ENCODE data around the gene HMCN2.
A peak's percentile ranks its signal among the peaks of the same experiment; 100 is the strongest.

The HMCN2 gene

DNA sequence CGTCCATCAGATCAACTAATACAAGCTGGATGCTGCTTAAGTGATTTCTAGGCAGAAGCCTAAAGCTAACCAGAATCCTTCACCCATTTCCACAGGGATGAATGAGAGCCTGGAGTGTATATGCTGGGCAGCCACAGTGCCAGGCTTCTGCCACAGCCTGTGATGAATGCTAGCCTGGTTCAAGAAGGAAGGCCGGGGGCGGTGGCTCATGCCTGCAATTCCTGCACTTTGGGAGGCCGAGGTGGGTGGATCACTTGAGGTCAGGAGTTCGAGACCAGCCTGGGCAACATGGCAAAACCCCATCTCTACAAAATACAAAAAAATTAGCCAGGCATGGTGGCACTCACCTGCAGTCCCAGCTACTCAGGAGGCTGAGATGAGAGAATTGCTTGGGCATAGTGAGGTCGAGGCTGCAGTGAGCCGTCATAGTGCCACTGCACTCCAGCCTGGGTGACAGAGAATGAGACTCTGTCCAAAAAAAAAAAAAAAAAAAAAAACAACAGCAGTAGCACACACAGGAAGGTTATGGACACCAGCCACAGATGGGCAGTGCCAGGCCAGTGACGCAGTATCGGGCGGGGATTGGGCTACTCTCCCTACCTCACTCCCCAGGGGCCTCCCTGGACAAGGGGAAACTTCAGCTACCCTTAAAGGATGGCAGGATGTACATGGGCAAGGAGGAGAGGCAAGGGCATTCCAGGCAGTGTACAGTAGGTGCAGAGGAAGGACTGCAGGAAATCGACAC is 23.1 kb upstream of the HMCN2 start:
- TF ChIP-seq, protein P1, sequence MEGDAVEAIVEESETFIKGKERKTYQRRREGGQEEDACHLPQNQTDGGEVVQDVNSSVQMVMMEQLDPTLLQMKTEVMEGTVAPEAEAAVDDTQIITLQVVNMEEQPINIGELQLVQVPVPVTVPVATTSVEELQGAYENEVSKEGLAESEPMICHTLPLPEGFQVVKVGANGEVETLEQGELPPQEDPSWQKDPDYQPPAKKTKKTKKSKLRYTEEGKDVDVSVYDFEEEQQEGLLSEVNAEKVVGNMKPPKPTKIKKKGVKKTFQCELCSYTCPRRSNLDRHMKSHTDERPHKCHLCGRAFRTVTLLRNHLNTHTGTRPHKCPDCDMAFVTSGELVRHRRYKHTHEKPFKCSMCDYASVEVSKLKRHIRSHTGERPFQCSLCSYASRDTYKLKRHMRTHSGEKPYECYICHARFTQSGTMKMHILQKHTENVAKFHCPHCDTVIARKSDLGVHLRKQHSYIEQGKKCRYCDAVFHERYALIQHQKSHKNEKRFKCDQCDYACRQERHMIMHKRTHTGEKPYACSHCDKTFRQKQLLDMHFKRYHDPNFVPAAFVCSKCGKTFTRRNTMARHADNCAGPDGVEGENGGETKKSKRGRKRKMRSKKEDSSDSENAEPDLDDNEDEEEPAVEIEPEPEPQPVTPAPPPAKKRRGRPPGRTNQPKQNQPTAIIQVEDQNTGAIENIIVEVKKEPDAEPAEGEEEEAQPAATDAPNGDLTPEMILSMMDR (IDR thresholded peaks at IDR 0.05) = no peak
- Histone ChIP-seq H2AFZ (peak overlapping the region; percentile 80), H3K27ac (no peak overlapping the region), H3K27me3 (ENCODE audit: control insufficient read depth, insufficient read depth, low read length) (no peaks in the 10 kb centered on the region), H3K79me2 (no peaks in the 10 kb centered on the region), H3K9ac (no peak overlapping the region), H3K36me3 (ENCODE audit: control insufficient read depth, insufficient read depth, low read length) (no peaks in the 10 kb centered on the region), H3K4me3 (ENCODE audit: low read depth, low read length) (no peak overlapping the region), H3K9me3 (ENCODE audit: control insufficient read depth, low read length) (no peaks in the 10 kb centered on the region), H3K4me2 (ENCODE audit: low read length) (no peak overlapping the region), H3K4me1 (no peaks in the 10 kb centered on the region)

DNA sequence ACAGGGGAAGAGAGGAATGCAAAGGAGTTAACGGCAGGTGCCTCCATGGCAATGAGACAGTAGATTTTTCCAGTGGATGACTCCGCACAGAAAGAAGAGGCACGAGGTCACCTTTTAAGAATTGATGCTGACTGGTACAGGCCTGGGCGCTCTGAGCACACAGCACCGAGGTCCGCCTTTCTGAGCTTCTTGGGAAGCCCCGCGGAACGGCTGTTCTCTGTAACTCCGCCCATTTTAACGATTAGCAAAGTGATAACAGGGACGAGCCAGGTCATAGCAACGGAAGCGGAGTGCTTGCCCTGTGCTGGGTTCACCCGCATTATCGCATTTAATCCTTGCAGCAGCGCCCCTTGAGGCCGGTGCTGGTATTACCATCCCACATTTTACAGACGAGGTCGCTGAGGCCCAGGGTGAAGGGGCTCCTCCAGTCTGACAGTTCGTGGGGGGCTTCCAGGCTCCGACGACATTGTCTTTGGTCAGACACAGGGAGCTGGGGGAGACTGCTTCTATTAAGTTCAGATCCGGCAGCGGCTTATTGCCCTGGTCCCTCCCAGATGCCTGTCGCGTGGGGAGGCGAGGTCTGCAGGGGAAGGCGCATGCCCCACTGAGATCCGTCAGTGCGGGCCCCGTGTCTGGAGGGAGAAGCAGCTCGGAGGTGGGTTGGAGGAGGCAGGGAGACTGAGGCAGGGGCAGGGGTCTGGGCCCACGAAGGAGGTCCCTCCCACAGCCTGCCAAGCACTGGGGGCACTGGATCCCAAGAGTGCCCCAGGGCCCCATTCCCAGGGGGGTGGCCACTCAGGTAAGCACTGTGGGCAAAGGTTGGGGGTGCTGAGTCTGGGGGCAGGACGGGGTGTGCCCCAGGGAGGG is 22.3 kb upstream of the HMCN2 start:
- Histone ChIP-seq H3K27ac (no peak overlapping the region), H3K9ac (no peak overlapping the region)
- TF ChIP-seq, protein P1 (IDR thresholded peaks at IDR 0.05) = peak; percentile 88

DNA sequence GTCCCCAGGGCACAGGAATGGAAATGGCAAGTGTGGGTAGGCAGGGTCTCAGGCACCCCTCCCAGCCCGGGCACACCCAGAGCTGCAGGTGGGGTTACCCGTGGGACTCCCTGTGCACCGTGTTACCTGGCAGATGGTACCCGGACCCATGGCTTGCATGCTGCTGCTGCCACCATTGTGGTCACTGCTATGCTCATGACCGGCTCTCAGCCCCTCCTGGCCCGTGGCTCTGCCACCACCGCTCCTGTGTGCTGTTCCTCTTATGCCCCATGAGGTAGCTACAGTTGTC is 21.7 kb upstream of the HMCN2 start:
- TF ChIP-seq, protein P1 (IDR thresholded peaks at IDR 0.05) = no peak
- Histone ChIP-seq H3K79me2 (no peaks in the 10 kb centered on the region), H3K27me3 (ENCODE audit: control insufficient read depth, insufficient read depth, low read length) (no peaks in the 10 kb centered on the region), H3K9me3 (ENCODE audit: control insufficient read depth, low read length) (no peaks in the 10 kb centered on the region), H3K4me1 (no peaks in the 10 kb centered on the region), H3K4me3 (ENCODE audit: low read depth, low read length) (no peak overlapping the region), H3K27ac (no peak overlapping the region), H3K36me3 (ENCODE audit: control insufficient read depth, insufficient read depth, low read length) (no peaks in the 10 kb centered on the region), H3K9ac (no peak overlapping the region), H3K4me2 (ENCODE audit: low read length) (no peak overlapping the region), H2AFZ (no peak overlapping the region)

More for the DNA sequence above, 22.3 kb upstream of the HMCN2 start:
- peak overlapping the region; percentile 80 for H2AFZ ChIP-seq
- no peak overlapping the region for H3K4me3 ChIP-seq (ENCODE audit: low read depth, low read length)
- H3K36me3 ChIP-seq (ENCODE audit: control insufficient read depth, insufficient read depth, low read length) = no peaks in the 10 kb centered on the region
- no peaks in the 10 kb centered on the region for H3K4me1 ChIP-seq
- no peaks in the 10 kb centered on the region for H3K27me3 ChIP-seq (ENCODE audit: control insufficient read depth, insufficient read depth, low read length)
- no peaks in the 10 kb centered on the region for H3K9me3 ChIP-seq (ENCODE audit: control insufficient read depth, low read length)
- H3K4me2 ChIP-seq (ENCODE audit: low read length) = peak overlapping the region; percentile 68
- H3K79me2 ChIP-seq = no peaks in the 10 kb centered on the region

DNA sequence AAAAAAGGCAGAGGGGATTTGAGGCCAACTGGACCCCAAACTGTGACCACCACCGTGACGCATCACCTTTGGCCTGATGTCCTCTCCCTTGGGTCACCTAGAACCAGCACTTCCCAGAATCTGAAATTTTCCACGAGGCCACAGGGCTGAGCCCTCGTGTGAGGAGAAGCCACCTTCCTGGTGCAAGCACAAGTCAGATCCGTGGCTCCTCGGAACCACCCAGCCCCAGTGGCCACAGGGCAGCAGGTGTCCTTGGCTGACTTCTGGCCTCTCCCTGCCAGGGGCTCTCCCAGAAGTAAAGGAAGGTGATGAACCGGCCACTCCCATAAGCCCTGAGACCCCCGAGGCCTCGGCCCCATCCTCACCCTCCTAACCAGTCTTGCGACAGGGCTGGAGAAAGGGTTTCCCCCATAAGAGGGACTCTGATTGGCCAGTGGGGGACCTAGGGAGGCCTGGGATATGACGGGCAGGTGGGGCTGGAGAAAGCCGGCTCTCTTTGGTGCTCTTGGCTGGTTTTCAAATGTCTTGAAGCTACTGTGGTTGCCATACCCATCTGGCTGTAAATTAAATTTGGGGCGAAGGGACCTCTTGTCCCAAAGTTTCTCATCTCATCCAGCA is 20.9 kb upstream of the HMCN2 start:
- TF ChIP-seq, protein P1 (IDR thresholded peaks at IDR 0.05) = no peak
- Histone ChIP-seq H3K27ac (no peak overlapping the region), H3K9ac (no peak overlapping the region)

More for the DNA sequence above, 20.9 kb upstream of the HMCN2 start:
- Histone ChIP-seq H3K4me2 (ENCODE audit: low read length) (no peak overlapping the region), H3K4me1 (no peaks in the 10 kb centered on the region), H3K79me2 (no peaks in the 10 kb centered on the region), H3K4me3 (ENCODE audit: low read depth, low read length) (no peak overlapping the region), H3K36me3 (ENCODE audit: control insufficient read depth, insufficient read depth, low read length) (no peaks in the 10 kb centered on the region), H3K27me3 (ENCODE audit: control insufficient read depth, insufficient read depth, low read length) (no peaks in the 10 kb centered on the region), H2AFZ (no peak overlapping the region), H3K9me3 (ENCODE audit: control insufficient read depth, low read length) (no peaks in the 10 kb centered on the region)

Data from parathyroid adenoma (tissue), 2 donors.